ENCODE results near the gene MYBPC2. TPM values are rescaled to one million over a fixed set of nuclear protein-coding genes. Genes with fewer than 3 reads are reported as not detected.

MYBPC2 gene
- total RNA-seq, 2 experiments from 2014 or later: 0.08 TPM; not detected in 1

DNA sequence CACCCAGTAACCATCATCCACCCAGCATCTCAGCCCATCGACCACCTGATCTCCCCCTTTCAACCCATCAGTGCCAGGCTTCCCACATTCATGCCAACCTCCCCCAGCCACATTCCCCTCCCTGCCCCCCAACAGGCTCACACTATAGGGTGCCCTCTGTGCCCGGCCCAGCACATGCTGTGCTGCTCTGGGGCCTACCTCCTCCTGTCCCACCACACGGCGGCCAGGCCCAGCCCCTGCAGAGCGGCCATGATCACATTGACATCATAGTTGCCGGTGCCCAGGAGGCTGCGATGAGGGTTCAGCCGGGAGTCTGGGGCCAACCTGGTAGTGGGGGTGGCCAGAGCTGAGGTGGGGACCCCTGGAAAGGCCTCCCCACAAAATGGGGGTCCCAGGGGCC is 74.7 kb downstream of the MYBPC2 start:
- Mint-ChIP-seq H3K27ac (no peak overlapping the region), H3K27me3 (peaks cover 5% of the 10 kb centered on the region), H3K4me3 (no peak overlapping the region), H3K9me3 (no peaks in the 10 kb centered on the region), H3K36me3 (ENCODE audit: low read depth) (peaks cover 5% of the 10 kb centered on the region), H3K4me1 (ENCODE audit: low read depth) (peaks cover 15% of the 10 kb centered on the region)
- peaks cover 23% of the 10 kb centered on the region for H3K4me1 ChIP-seq (ENCODE audit: insufficient read depth, low read length)
- H3K27ac ChIP-seq (ENCODE audit: low read depth in 1 of 2, low read length in 2 of 2): no peak overlapping the region
- peaks cover 0 to 5% of the 10 kb centered on the region in 2 experiments for H3K9me3 ChIP-seq (ENCODE audit: control insufficient read depth in 1 of 2, insufficient read depth in 1 of 2, low read length in 2 of 2)
- ATAC-seq (ENCODE audit: poor library complexity) (no peak), DNase-seq (no peak)
- no peak overlapping the region for H3K4me3 ChIP-seq (ENCODE audit: low read length)
- CTCF ChIA-PET: no interaction called here
- intact Hi-C loops (cut with DNase I, micrococcal nuclease): no loop called here
- peaks cover 5% of the 10 kb centered on the region for H3K36me3 ChIP-seq (ENCODE audit: insufficient read depth, low read length)
- POLR2A ChIA-PET: no interaction called here
- H3K27me3 ChIP-seq (ENCODE audit: control insufficient read depth in 1 of 2, insufficient read depth in 2 of 2, low read length in 2 of 2): no peaks in the 10 kb centered on the region
- TF ChIP-seq, protein P1, sequence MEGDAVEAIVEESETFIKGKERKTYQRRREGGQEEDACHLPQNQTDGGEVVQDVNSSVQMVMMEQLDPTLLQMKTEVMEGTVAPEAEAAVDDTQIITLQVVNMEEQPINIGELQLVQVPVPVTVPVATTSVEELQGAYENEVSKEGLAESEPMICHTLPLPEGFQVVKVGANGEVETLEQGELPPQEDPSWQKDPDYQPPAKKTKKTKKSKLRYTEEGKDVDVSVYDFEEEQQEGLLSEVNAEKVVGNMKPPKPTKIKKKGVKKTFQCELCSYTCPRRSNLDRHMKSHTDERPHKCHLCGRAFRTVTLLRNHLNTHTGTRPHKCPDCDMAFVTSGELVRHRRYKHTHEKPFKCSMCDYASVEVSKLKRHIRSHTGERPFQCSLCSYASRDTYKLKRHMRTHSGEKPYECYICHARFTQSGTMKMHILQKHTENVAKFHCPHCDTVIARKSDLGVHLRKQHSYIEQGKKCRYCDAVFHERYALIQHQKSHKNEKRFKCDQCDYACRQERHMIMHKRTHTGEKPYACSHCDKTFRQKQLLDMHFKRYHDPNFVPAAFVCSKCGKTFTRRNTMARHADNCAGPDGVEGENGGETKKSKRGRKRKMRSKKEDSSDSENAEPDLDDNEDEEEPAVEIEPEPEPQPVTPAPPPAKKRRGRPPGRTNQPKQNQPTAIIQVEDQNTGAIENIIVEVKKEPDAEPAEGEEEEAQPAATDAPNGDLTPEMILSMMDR (IDR thresholded peaks at IDR 0.05): no peak

DNA sequence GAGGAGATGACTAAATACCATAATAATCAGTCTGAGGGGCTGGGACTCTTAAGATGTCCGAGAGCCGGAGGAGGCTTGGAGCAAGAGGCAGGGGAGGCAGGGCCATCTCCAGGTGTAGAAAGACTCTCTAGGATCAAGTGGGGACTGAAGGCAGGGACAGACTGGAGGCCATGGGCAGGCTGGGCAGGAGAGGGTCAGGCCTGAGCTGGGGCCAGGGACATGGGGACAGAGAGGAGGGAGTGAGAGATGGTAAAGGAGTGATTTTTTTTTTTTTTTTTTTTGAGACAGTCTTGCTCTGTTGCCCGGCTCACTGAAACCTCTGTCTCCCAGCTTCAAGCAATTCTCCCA is 76.1 kb downstream of the MYBPC2 start:
- TF ChIP-seq, protein P1 (IDR thresholded peaks at IDR 0.05): no peak
- no peaks in the 10 kb centered on the region for H3K9me3 Mint-ChIP-seq
- H3K36me3 Mint-ChIP-seq (ENCODE audit: low read depth): peaks cover 5% of the 10 kb centered on the region
- H3K36me3 ChIP-seq (ENCODE audit: insufficient read depth, low read length): peaks cover 5% of the 10 kb centered on the region
- H3K4me3 Mint-ChIP-seq: peak overlapping the region; percentile 54
- CTCF ChIA-PET: no interaction called here
- H3K4me3 ChIP-seq (ENCODE audit: low read length): no peak overlapping the region
- peaks cover 23% of the 10 kb centered on the region for H3K4me1 ChIP-seq (ENCODE audit: insufficient read depth, low read length)
- no peak for DNase-seq
- POLR2A ChIA-PET: no interaction called here
- H3K27me3 Mint-ChIP-seq: peaks cover 5% of the 10 kb centered on the region
- no peak for ATAC-seq (ENCODE audit: poor library complexity)
- H3K27ac ChIP-seq (ENCODE audit: low read depth in 1 of 2, low read length in 2 of 2): no peak overlapping the region
- H3K27ac Mint-ChIP-seq: peak overlapping the region; percentile 51
- peaks cover 15% of the 10 kb centered on the region for H3K4me1 Mint-ChIP-seq (ENCODE audit: low read depth)
- peaks cover 0 to 8% of the 10 kb centered on the region in 2 experiments for H3K9me3 ChIP-seq (ENCODE audit: control insufficient read depth in 1 of 2, insufficient read depth in 1 of 2, low read length in 2 of 2)
- intact Hi-C loops (cut with DNase I, micrococcal nuclease): no loop called here
- peaks cover 0 to 3% of the 10 kb centered on the region in 2 experiments for H3K27me3 ChIP-seq (ENCODE audit: control insufficient read depth in 1 of 2, insufficient read depth in 2 of 2, low read length in 2 of 2)

DNA sequence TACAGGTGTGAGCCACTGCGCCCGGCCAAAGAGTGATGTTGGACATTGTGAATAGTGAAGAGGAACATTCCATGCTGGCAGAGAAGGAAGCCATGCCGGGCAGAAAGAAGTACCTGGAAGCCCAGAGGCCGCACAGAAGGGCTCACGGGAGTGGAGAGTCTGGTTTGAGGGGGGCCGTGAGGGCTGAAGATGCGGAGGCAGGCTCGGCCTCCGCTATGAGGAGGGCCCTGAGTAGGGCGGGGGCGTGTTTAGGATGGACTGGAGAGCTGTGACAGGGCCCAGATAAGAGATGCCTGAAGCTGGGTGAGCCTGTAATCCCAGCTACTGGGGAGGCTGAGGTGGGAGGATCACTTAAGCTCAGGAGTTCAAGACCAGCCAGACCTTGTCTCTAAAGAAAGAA is 76.7 kb downstream of the MYBPC2 start:
- POLR2A ChIA-PET: no interaction called here
- CTCF ChIA-PET: no interaction called here

More for the DNA sequence above, 76.7 kb downstream of the MYBPC2 start:
- H3K36me3 Mint-ChIP-seq (ENCODE audit: low read depth): peaks cover 5% of the 10 kb centered on the region
- H3K27ac Mint-ChIP-seq: peak overlapping the region; percentile 51
- H3K27me3 Mint-ChIP-seq: peaks cover 5% of the 10 kb centered on the region
- Histone ChIP-seq H3K27me3 (ENCODE audit: control insufficient read depth in 1 of 2, insufficient read depth in 2 of 2, low read length in 2 of 2) (peaks cover 0 to 4% of the 10 kb centered on the region in 2 experiments), H3K9me3 (ENCODE audit: control insufficient read depth in 1 of 2, insufficient read depth in 1 of 2, low read length in 2 of 2) (peaks cover 0 to 9% of the 10 kb centered on the region in 2 experiments), H3K4me3 (ENCODE audit: low read length) (no peak overlapping the region), H3K4me1 (ENCODE audit: insufficient read depth, low read length) (peaks cover 23% of the 10 kb centered on the region), H3K36me3 (ENCODE audit: insufficient read depth, low read length) (peaks cover 5% of the 10 kb centered on the region), H3K27ac (ENCODE audit: low read depth in 1 of 2, low read length in 2 of 2) (no peak overlapping the region)
- ATAC-seq (ENCODE audit: poor library complexity) (no peak), DNase-seq (no peak)
- peaks cover 15% of the 10 kb centered on the region for H3K4me1 Mint-ChIP-seq (ENCODE audit: low read depth)
- intact Hi-C loops (cut with DNase I, micrococcal nuclease): no loop called here
- H3K4me3 Mint-ChIP-seq: peak overlapping the region; percentile 42
- no peaks in the 10 kb centered on the region for H3K9me3 Mint-ChIP-seq
- TF ChIP-seq, protein P1 (IDR thresholded peaks at IDR 0.05): no peak
